BLaER1 treated with 17β-estradiol and CSF1 and Interleukin-3, amounts not matched to agents 10 nM and 100 nM (cell line): ENCODE data around the gene ADGRG3.

ENCODE experiments used
- H3K27ac ChIP-seq, 11 experiments: shearing (Covaris generic); formaldehyde crosslinking; 2 replicates each; pipeline ENCODE4 v1.8.1; 2022
- H3K27me3 ChIP-seq, 11 experiments: shearing (Covaris generic); formaldehyde crosslinking; 2 replicates each; pipeline ENCODE4 v1.8.1; 2022
- H3K36me3 ChIP-seq, 11 experiments: shearing (Covaris generic); formaldehyde crosslinking; 2 replicates each; pipeline ENCODE4 v1.8.1; 2022
- H3K4me1 ChIP-seq, 10 experiments: shearing (Covaris generic); formaldehyde crosslinking; 2 replicates each; pipeline ENCODE4 v1.8.1; 2022
- H3K4me2 ChIP-seq, 11 experiments: shearing (Covaris generic); formaldehyde crosslinking; 2 replicates each; pipeline ENCODE4 v1.8.1; 2022
- H3K4me3 ChIP-seq, 10 experiments: shearing (Covaris generic); formaldehyde crosslinking; 2 replicates each; pipeline ENCODE4 v1.8.1; 2022
- H3K9ac ChIP-seq, 11 experiments: shearing (Covaris generic); formaldehyde crosslinking; 2 replicates each; pipeline ENCODE4 v1.8.1; 2022
- H3K9me3 ChIP-seq, 11 experiments: shearing (Covaris generic); formaldehyde crosslinking; replicated peaks in 1 of 11; 2 replicates each; pipeline ENCODE4 v1.8.1; 2022
- H4K20me1 ChIP-seq, 11 experiments: shearing (Covaris generic); formaldehyde crosslinking; 2 replicates each; pipeline ENCODE4 v1.8.1; 2022
- Cebpa-rat ChIP-seq, 11 experiments: shearing (Covaris generic); IDR thresholded peaks; 2 replicates each; pipeline ENCODE4 v1.8.1; 2022

Gene ADGRG3

DNA sequence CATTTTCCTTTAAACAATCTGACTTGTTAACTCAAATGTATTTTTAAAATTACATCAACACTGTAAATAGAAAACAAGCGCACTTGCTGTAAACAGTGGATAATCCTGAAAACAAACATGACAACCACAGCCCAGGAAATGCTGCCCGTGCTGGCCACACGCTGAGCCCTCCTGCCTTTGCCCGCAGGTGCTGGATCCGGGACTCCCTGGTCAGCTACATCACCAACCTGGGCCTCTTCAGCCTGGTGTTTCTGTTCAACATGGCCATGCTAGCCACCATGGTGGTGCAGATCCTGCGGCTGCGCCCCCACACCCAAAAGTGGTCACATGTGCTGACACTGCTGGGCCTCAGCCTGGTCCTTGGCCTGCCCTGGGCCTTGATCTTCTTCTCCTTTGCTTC lies 6.6 kb upstream of the ADGRG3 start:
- H4K20me1 ChIP-seq = no peaks in the 10 kb centered on the region
- no peak for TF ChIP-seq Cebpa-rat (IDR thresholded peaks at IDR 0.05)

DNA sequence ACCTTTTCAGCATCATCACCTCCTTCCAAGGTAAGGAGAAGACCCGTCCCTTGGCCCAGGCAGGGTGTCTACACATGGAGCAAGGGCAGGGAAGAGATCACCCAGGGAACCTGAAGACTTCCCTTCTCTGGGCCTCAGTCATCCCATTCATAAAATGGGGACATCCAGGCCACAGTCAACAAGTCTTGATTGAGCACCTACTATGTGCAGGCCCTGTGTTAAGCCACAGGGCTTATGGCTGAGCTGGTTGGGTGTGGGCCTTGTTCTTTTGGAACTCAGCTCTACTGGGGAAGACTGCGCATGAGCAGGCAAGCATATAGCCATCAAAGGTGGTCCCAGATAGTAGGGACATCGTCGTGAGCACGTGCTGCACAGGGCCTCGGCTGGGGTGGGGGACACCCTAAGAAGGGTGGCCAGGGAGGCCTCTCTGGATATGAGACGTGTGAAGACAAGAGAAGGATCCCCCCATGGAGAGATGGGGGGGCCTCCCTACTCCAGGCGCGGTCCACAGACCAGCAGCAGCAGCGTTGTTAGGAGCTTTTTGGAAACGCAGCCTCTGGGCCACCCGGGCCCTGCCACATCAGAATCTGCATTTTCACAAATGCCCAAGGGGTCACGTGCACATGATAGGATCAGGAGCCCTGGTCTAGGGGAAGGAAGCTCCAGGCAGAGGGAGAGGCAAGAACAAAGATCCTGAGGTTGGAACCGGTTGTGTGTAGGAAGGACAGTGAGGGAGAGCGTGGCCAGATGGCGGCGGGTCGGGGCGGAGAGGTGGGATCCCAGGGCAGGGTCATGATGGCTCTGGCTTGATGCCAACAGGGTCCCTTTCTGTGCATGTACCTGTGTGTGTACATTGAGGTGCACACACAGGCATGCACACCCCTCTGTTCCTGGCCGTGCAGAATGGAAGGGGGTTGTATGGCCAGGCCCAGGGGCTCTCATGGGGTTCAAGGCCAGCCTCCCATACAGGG lies 5.9 kb upstream of the ADGRG3 start:
- H3K4me2 ChIP-seq = no peak overlapping the region
- no peak for TF ChIP-seq Cebpa-rat (IDR thresholded peaks at IDR 0.05)
- H3K9me3 ChIP-seq = no peaks in the 10 kb centered on the region
- peaks cover 0 to 43% (median 22%) of the 10 kb centered on the region in 10 experiments; a peak in 17 of 20 replicates for H3K4me1 ChIP-seq
- no peaks in the 10 kb centered on the region for H4K20me1 ChIP-seq
- H3K27ac ChIP-seq = peak overlapping the region in 4 of 11 experiments; percentile 4 to 28 (median 21); a peak in 4 of 22 replicates
- H3K9ac ChIP-seq = no peak overlapping the region
- no peak overlapping the region for H3K4me3 ChIP-seq
- H3K27me3 ChIP-seq = no peaks in the 10 kb centered on the region
- peaks cover 0 to 52% (median 0%) of the 10 kb centered on the region in 11 experiments; a peak in 8 of 22 replicates for H3K36me3 ChIP-seq

More for the DNA sequence above, 6.6 kb upstream of the ADGRG3 start:
- Histone ChIP-seq H3K4me2 (no peak overlapping the region), H3K4me3 (no peak overlapping the region), H3K9ac (no peak overlapping the region), H3K27ac (peak overlapping the region in 3 of 11 experiments; percentile 2 to 28 (median 24); a peak in 3 of 22 replicates), H3K9me3 (no peaks in the 10 kb centered on the region), H3K27me3 (no peaks in the 10 kb centered on the region), H3K4me1 (peaks cover 0 to 37% (median 16%) of the 10 kb centered on the region in 10 experiments; a peak in 16 of 20 replicates), H3K36me3 (peaks cover 0 to 52% (median 0%) of the 10 kb centered on the region in 11 experiments; a peak in 8 of 22 replicates)

DNA sequence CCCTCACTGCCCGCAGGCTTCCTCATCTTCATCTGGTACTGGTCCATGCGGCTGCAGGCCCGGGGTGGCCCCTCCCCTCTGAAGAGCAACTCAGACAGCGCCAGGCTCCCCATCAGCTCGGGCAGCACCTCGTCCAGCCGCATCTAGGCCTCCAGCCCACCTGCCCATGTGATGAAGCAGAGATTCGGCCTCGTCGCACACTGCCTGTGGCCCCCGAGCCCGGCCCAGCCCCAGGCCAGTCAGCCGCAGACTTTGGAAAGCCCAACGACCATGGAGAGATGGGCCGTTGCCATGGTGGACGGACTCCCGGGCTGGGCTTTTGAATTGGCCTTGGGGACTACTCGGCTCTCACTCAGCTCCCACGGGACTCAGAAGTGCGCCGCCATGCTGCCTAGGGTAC lies 4.7 kb upstream of the ADGRG3 start:
- TF ChIP-seq Cebpa-rat (IDR thresholded peaks at IDR 0.05) = no peak
- no peaks in the 10 kb centered on the region for H4K20me1 ChIP-seq
- H3K36me3 ChIP-seq = peaks cover 0 to 52% (median 0%) of the 10 kb centered on the region in 11 experiments; a peak in 8 of 22 replicates
- H3K4me1 ChIP-seq = peaks cover 0 to 55% (median 33%) of the 10 kb centered on the region in 10 experiments; a peak in 17 of 20 replicates
- no peaks in the 10 kb centered on the region for H3K27me3 ChIP-seq
- H3K4me2 ChIP-seq = no peak overlapping the region
- H3K9ac ChIP-seq = no peak overlapping the region
- H3K4me3 ChIP-seq = no peak overlapping the region
- no peaks in the 10 kb centered on the region for H3K9me3 ChIP-seq
- H3K27ac ChIP-seq = peak overlapping the region in 5 of 11 experiments; percentile 22 to 54 (median 37); a peak in 6 of 22 replicates

GRCh38 chr16:57663917-57664661 lies 4.0 kb upstream of the ADGRG3 start:
- peaks cover 0 to 50% (median 0%) of the 10 kb centered on the region in 11 experiments; a peak in 7 of 22 replicates for H3K36me3 ChIP-seq
- H3K9ac ChIP-seq = 0 out of 22 replicates have a peak overlapping the region, but pooled peaks of 1 of the 11 experiments have one; percentile 18
- H3K4me1 ChIP-seq = peaks cover 0 to 61% (median 36%) of the 10 kb centered on the region in 10 experiments; a peak in 18 of 20 replicates
- no peak overlapping the region for H3K4me3 ChIP-seq
- H4K20me1 ChIP-seq = no peaks in the 10 kb centered on the region
- peak overlapping the region in 4 of 11 experiments; percentile 23 to 54 (median 28); a peak in 4 of 22 replicates for H3K4me2 ChIP-seq
- TF ChIP-seq Cebpa-rat (IDR thresholded peaks at IDR 0.05) = no peak
- H3K27me3 ChIP-seq = no peaks in the 10 kb centered on the region
- H3K9me3 ChIP-seq = no peaks in the 10 kb centered on the region
- H3K27ac ChIP-seq = peak overlapping the region in 7 of 11 experiments; percentile 13 to 54 (median 37); a peak in 12 of 22 replicates

- no peak overlapping the region for H3K4me3 ChIP-seq
- peaks cover 0 to 65% (median 42%) of the 10 kb centered on the region in 10 experiments; a peak in 18 of 20 replicates for H3K4me1 ChIP-seq
- TF ChIP-seq Cebpa-rat (IDR thresholded peaks at IDR 0.05) = no peak
- 0 out of 22 replicates have a peak overlapping the region, but pooled peaks of 1 of the 11 experiments have one; percentile 18 for H3K9ac ChIP-seq
- no peaks in the 10 kb centered on the region for H3K9me3 ChIP-seq
- no peaks in the 10 kb centered on the region for H4K20me1 ChIP-seq
- H3K4me2 ChIP-seq = peak overlapping the region in 6 of 11 experiments; percentile 11 to 54 (median 23); a peak in 7 of 22 replicates
- H3K36me3 ChIP-seq = peaks cover 0 to 46% (median 0%) of the 10 kb centered on the region in 11 experiments; a peak in 7 of 22 replicates
- H3K27ac ChIP-seq = peak overlapping the region in 6 of 11 experiments; percentile 9 to 54 (median 40); a peak in 10 of 22 replicates
- no peaks in the 10 kb centered on the region for H3K27me3 ChIP-seq
Measured at GRCh38 chr16:57664662-57665025, 3.5 kb upstream of the ADGRG3 start.

DNA sequence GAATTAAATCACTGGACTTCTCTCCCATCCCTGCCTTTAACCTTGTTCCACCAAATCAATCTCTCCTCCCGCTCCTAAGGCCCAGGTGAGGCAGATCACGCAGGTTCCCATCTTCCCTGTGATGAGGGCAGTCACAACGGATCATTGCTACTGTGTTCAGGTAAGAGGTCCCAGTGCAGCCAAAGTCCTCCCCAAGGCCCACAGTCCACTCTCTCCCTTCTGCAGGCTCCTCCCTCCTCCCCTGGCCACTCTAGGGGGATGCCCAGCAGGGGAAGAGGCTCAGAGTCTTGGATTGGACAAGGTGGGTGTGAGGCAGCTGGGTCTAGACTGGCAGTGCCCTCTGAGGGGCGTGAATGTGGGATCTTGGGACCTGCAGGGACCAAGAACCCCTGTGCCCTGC lies 2.6 kb upstream of the ADGRG3 start:
- Histone ChIP-seq H3K9me3 (no peaks in the 10 kb centered on the region), H3K36me3 (peaks cover 0 to 39% (median 0%) of the 10 kb centered on the region in 11 experiments; a peak in 7 of 22 replicates), H3K4me2 (peak overlapping the region in 2 of 11 experiments; percentile 13 to 54; a peak in 2 of 22 replicates), H3K4me3 (no peak overlapping the region), H3K9ac (no peak overlapping the region), H3K27me3 (no peaks in the 10 kb centered on the region), H3K4me1 (peaks cover 0 to 69% (median 47%) of the 10 kb centered on the region in 10 experiments; a peak in 18 of 20 replicates), H4K20me1 (no peaks in the 10 kb centered on the region), H3K27ac (peak overlapping the region in 1 of 11 experiments; percentile 46; a peak in 1 of 22 replicates)
- TF ChIP-seq Cebpa-rat (IDR thresholded peaks at IDR 0.05) = no peak

- Histone ChIP-seq H4K20me1 (no peaks in the 10 kb centered on the region), H3K9ac (peak overlapping the region in 5 of 11 experiments; percentile 11 to 55 (median 31); a peak in 5 of 22 replicates), H3K4me1 (peaks cover 0 to 72% (median 47%) of the 10 kb centered on the region in 10 experiments; a peak in 18 of 20 replicates), H3K27ac (peak overlapping the region in 8 of 11 experiments; percentile 20 to 78 (median 56); a peak in 13 of 22 replicates), H3K9me3 (no peaks in the 10 kb centered on the region), H3K36me3 (peaks cover 0 to 31% (median 0%) of the 10 kb centered on the region in 11 experiments; a peak in 6 of 22 replicates), H3K4me2 (peak overlapping the region in 7 of 11 experiments; percentile 30 to 95 (median 79); a peak in 11 of 22 replicates), H3K4me3 (no peak overlapping the region; a peak in 1 of 20 replicates), H3K27me3 (no peaks in the 10 kb centered on the region)
- TF ChIP-seq Cebpa-rat (IDR thresholded peaks at IDR 0.05) = no peak
Measured at GRCh38 chr16:57666353-57667047, 1.6 kb upstream of the ADGRG3 start.
